ENCODE results near the gene GNG7. TPM values are rescaled to one million over a fixed set of nuclear protein-coding genes. Genes with fewer than 3 reads are reported as not detected.

Gene GNG7
- total RNA-seq, 1 experiment from 2014 or later = 9.6 TPM

- no peak for TF ChIP-seq ZNF512 (CRISPR knock-in tag; IDR thresholded peaks at IDR 0.05; ENCODE audit: borderline replicate concordance)
- TF ChIP-seq CDX4 (CRISPR knock-in tag; IDR thresholded peaks at IDR 0.05; ENCODE audit: borderline replicate concordance) = no peak
- TF ChIP-seq IRF2 (CRISPR knock-in tag; IDR thresholded peaks at IDR 0.05; ENCODE audit: borderline replicate concordance, low read depth) = no peak
- TF ChIP-seq, protein P1, sequence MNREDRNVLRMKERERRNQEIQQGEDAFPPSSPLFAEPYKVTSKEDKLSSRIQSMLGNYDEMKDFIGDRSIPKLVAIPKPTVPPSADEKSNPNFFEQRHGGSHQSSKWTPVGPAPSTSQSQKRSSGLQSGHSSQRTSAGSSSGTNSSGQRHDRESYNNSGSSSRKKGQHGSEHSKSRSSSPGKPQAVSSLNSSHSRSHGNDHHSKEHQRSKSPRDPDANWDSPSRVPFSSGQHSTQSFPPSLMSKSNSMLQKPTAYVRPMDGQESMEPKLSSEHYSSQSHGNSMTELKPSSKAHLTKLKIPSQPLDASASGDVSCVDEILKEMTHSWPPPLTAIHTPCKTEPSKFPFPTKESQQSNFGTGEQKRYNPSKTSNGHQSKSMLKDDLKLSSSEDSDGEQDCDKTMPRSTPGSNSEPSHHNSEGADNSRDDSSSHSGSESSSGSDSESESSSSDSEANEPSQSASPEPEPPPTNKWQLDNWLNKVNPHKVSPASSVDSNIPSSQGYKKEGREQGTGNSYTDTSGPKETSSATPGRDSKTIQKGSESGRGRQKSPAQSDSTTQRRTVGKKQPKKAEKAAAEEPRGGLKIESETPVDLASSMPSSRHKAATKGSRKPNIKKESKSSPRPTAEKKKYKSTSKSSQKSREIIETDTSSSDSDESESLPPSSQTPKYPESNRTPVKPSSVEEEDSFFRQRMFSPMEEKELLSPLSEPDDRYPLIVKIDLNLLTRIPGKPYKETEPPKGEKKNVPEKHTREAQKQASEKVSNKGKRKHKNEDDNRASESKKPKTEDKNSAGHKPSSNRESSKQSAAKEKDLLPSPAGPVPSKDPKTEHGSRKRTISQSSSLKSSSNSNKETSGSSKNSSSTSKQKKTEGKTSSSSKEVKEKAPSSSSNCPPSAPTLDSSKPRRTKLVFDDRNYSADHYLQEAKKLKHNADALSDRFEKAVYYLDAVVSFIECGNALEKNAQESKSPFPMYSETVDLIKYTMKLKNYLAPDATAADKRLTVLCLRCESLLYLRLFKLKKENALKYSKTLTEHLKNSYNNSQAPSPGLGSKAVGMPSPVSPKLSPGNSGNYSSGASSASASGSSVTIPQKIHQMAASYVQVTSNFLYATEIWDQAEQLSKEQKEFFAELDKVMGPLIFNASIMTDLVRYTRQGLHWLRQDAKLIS (CRISPR knock-in tag; IDR thresholded peaks at IDR 0.05; ENCODE audit: borderline replicate concordance) = no peak
- no peak for TF ChIP-seq JUN (CRISPR knock-in tag; IDR thresholded peaks at IDR 0.05)
- no peak for TF ChIP-seq ZNF263 (CRISPR knock-in tag; IDR thresholded peaks at IDR 0.05; ENCODE audit: low read depth)
- TF ChIP-seq ZNF317 (CRISPR knock-in tag; IDR thresholded peaks at IDR 0.05; ENCODE audit: borderline replicate concordance, low read depth) = no peak
- TF ChIP-seq, protein P2, sequence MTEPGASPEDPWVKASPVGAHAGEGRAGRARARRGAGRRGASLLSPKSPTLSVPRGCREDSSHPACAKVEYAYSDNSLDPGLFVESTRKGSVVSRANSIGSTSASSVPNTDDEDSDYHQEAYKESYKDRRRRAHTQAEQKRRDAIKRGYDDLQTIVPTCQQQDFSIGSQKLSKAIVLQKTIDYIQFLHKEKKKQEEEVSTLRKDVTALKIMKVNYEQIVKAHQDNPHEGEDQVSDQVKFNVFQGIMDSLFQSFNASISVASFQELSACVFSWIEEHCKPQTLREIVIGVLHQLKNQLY (CRISPR knock-in tag; IDR thresholded peaks at IDR 0.05) = no peak
- TF ChIP-seq GABPB1 (CRISPR knock-in tag; IDR thresholded peaks at IDR 0.05) = no peak
Measured at GRCh38 chr19:2488405-2488941, 214.0 kb downstream of the GNG7 start (continued).

- peaks cover 12% of the 10 kb centered on the region for H3K9me3 Mint-ChIP-seq
- ChIA-PET POLR2A (interaction anchor here (1.1 to 2.0 kb wide), 3 partner anchors 10 to 12 kb away, joined by 3 to 5 read pairs (median 5); partner anchors contain the start of gene GADD45B), CTCF (interaction anchor here (0.6 to 2.3 kb wide), 7 partner anchors 8 to 149 kb away, joined by 3 to 12 read pairs (median 5); partner anchors contain the start of gene GADD45B)
- H3K27me3 Mint-ChIP-seq (ENCODE audit: low read depth) = peaks cover 63% of the 10 kb centered on the region
- H3K4me1 Mint-ChIP-seq = peaks cover 11% of the 10 kb centered on the region; the same call in 1 of the 2 replicates
- DNase-seq (ENCODE audit: low spot score) (no peak), ATAC-seq (peak; percentile 13; the same call in 1 of the 2 replicates)
- no peak overlapping the region for H3K27ac Mint-ChIP-seq
- TF ChIP-seq JUN (CRISPR knock-in tag; IDR thresholded peaks at IDR 0.05) = no peak
- TF ChIP-seq, protein P3, sequence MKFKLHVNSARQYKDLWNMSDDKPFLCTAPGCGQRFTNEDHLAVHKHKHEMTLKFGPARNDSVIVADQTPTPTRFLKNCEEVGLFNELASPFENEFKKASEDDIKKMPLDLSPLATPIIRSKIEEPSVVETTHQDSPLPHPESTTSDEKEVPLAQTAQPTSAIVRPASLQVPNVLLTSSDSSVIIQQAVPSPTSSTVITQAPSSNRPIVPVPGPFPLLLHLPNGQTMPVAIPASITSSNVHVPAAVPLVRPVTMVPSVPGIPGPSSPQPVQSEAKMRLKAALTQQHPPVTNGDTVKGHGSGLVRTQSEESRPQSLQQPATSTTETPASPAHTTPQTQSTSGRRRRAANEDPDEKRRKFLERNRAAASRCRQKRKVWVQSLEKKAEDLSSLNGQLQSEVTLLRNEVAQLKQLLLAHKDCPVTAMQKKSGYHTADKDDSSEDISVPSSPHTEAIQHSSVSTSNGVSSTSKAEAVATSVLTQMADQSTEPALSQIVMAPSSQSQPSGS (CRISPR knock-in tag; IDR thresholded peaks at IDR 0.05; ENCODE audit: borderline replicate concordance, low read depth) = no peak
- no peak for TF ChIP-seq CBFB (CRISPR knock-in tag; IDR thresholded peaks at IDR 0.05; ENCODE audit: low read depth)
- TF ChIP-seq, protein P4, sequence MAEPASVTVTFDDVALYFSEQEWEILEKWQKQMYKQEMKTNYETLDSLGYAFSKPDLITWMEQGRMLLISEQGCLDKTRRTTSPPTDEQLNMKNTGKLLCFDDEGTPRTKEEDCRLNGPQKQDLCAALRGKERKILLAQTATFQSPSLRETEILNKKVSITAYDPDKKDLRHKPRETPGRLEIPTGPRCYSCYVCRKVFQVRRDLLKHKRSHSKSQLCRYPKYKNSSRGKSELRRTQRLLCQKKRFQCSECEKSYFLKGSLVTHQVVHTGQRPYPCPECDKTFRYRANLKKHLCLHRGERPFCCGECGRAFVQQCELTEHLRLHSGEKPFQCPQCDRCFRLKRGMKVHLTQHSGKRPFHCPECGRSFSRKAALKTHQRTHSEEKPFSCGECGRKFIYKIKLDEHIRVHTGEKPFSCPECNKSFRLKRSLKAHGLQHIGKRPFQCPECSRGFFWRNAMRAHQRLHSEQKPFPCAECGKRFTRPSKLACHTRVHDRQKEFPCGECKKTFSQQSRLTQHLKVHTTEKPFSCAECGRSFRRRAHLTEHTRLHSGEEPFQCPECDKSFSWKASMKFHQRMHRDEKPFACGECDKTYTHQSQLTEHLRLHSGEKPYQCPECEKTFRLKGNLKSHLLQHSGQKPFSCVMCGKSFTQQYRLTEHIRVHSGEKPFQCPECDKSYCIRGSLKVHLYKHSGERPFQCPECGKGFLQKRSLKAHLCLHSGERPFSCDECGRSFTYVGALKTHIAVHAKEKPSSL (CRISPR knock-in tag; conservative IDR thresholded peaks at IDR 0.05) = no peak
- no peak for TF ChIP-seq RELA (CRISPR knock-in tag; IDR thresholded peaks at IDR 0.05; ENCODE audit: borderline replicate concordance)
- TF ChIP-seq TP53 (CRISPR knock-in tag; IDR thresholded peaks at IDR 0.05) = no peak
- peaks cover 5% of the 10 kb centered on the region for H3K36me3 Mint-ChIP-seq
- H3K4me3 Mint-ChIP-seq = peak overlapping the region; percentile 52
Measured at GRCh38 chr19:2487842-2488241, 214.7 kb downstream of the GNG7 start.

All from WTC11 (cell line).